ENCODE results near the gene CNTN4.

DNA sequence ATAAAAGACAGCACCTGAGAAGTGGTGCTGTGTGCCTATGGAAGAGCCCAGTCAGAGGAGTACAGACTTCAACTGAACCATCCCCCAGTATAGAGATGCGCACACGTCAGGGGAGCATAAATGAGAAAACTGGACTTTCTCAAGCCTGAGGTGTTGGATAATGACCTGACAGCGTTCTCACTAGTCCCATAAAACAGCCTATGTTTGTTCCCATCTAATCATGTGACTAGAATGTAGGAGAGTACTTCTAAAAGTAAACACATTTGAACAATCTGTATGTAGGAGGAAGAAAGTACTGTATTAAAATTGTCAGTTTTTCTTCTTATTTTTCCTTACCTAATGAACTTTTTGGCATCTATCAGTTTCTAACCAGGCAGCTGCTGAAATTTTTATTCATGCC, 498.9 kb downstream of the CNTN4 start:
- TF ChIP-seq, protein P1, sequence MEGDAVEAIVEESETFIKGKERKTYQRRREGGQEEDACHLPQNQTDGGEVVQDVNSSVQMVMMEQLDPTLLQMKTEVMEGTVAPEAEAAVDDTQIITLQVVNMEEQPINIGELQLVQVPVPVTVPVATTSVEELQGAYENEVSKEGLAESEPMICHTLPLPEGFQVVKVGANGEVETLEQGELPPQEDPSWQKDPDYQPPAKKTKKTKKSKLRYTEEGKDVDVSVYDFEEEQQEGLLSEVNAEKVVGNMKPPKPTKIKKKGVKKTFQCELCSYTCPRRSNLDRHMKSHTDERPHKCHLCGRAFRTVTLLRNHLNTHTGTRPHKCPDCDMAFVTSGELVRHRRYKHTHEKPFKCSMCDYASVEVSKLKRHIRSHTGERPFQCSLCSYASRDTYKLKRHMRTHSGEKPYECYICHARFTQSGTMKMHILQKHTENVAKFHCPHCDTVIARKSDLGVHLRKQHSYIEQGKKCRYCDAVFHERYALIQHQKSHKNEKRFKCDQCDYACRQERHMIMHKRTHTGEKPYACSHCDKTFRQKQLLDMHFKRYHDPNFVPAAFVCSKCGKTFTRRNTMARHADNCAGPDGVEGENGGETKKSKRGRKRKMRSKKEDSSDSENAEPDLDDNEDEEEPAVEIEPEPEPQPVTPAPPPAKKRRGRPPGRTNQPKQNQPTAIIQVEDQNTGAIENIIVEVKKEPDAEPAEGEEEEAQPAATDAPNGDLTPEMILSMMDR (IDR thresholded peaks at IDR 0.05; ENCODE audit: low read length): no peak
- TF ChIP-seq EZH2phosphoT487 (IDR thresholded peaks at IDR 0.05; ENCODE audit: low read length) (no peak), EZH2 (optimal IDR thresholded peaks at IDR 0.05; ENCODE audit: low read depth, low read length) (no peak)
